A549 treated with ZK216348 at 1 μM for 4 hours (cell line): ENCODE data around the gene CDC27. TPM values are rescaled to one million over a fixed set of nuclear protein-coding genes. Genes with fewer than 3 reads are reported as not detected.

Source experiments
- total RNA-seq: library from RNA; stranded (reverse); fragments of 200-300 nt; extraction: Qiagen RNA extraction; gene quantifications from 5 replicates; pipeline ENCODE4 v1.2.3, GENCODE V29; 2022; ENCODE audit warnings: low read depth

The CDC27 gene, protein sequence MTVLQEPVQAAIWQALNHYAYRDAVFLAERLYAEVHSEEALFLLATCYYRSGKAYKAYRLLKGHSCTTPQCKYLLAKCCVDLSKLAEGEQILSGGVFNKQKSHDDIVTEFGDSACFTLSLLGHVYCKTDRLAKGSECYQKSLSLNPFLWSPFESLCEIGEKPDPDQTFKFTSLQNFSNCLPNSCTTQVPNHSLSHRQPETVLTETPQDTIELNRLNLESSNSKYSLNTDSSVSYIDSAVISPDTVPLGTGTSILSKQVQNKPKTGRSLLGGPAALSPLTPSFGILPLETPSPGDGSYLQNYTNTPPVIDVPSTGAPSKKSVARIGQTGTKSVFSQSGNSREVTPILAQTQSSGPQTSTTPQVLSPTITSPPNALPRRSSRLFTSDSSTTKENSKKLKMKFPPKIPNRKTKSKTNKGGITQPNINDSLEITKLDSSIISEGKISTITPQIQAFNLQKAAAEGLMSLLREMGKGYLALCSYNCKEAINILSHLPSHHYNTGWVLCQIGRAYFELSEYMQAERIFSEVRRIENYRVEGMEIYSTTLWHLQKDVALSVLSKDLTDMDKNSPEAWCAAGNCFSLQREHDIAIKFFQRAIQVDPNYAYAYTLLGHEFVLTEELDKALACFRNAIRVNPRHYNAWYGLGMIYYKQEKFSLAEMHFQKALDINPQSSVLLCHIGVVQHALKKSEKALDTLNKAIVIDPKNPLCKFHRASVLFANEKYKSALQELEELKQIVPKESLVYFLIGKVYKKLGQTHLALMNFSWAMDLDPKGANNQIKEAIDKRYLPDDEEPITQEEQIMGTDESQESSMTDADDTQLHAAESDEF
- 69.0 to 95.8 TPM (median 84.3 TPM) in 5 replicates for total RNA-seq

DNA sequence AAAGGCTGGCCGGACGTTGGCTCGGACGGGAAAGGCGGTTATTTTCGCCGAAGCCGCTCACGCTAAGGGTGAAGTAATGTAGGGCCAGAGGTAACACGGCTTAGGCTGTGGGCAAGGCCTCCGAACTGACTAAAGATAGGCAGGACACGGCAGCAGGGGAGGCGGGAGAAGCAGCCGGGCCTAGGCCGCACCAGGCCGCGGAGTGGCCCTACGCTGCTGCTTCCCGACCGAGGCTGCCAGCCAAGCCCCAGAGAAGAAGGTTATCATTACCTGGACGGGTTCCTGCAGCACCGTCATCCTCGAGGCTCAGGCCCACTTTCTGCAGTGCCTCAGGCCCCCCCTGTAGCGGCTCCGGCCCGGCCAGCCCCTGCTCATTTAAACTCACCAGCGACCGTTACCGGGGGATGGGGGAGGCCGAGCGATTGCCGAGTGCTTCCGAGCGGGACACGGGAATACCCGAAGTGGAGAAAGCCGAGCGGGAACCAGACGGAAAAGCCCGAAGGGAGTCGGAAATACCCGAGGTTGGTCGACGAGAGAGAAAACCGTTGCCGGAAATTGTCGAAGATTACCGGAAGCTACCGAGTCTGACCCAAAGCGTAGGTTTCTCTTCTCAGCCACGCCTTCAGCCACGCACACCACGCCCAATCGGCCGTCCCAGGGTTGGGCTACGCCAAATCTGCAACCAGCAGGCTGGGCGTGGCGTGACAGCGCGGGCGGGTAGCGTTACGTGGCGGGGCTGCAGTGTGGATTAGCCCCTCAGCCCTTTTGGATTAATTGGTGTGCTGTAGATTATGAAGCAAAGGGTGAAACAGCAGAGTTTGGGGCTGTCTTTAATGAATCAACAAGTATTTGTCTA lies at the start of gene CDC27:
Gene CDC27 (minus strand): TSS at position 420 of the 856 bp plus-strand sequence. CDS start 123 bp downstream, at position 297.

DNA sequence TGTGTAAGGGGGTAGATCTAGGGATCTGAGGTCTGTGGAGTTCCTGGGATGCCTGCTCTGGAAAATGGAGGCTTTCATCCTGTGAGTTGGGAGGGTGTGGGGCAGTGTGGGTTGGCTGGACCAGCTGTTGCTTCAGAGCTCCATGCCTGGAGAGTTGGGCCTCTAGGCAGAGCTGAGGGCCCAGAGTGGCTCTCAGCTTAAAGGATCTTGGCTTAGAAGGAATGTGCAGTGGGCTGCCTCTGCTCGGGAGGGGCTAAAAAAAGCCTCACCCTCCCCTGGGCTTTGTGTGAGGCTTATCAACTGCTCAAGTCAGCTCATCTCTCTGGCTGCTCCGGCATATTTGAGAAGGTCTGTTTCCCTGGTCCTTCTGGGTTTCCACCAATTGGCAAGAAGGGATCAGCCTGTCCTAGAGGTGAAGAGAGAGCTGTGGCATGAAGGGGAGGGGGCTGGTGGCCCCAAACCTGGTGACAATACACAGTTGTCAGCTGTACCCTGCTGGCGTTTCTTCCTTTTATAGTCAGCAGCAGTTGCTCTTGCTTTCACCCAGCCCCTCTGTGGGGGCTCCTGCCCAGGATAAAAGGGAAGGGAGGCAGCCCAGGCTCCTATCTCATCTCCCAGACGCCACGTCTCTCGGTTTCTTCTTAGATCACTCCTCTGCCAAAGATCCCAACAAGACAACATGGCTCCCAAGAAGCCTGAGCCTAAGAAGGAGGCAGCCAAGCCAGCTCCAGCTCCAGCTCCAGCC lies 19.8 kb upstream of the CDC27 start, which contains the start of gene MYL4:
Gene MYL4 (plus strand): TSS at position 605 of the 745 bp plus-strand sequence. CDS start 75 bp downstream, at position 680.

Other genes with a start within 250 kb of the CDC27 start
- gene RPRML, start 210.0 kb downstream of the CDC27 start, total RNA-seq = 0.26 to 1.2 TPM (median 0.99 TPM) in 5 replicates
- 0.33 TPM in 2 of 5 replicates, not detected in the others for gene MYL4, start 20.1 kb upstream of the CDC27 start, total RNA-seq
- gene ITGB3, start 64.5 kb upstream of the CDC27 start, total RNA-seq = 2.7 to 5.7 TPM (median 4.7 TPM) in 5 replicates
- 0.68 to 3.4 TPM (median 2.6 TPM) in 5 replicates for gene EFCAB13, start 134.7 kb upstream of the CDC27 start, total RNA-seq